B cell (primary cell): ENCODE measurements around the gene GON4L. TPM values are rescaled to one million over a fixed set of nuclear protein-coding genes. Genes with fewer than 3 reads are reported as not detected.
"Not testable (repeated sequence)": the region's sequence is repeated elsewhere in the genome, so short reads cannot be mapped to it uniquely, and the experiment has no call there.

Experiments
- ATAC-seq: fragments of 200-7000 bp; cut with Tn5 transposase; one replicate; pipeline ENCODE4 v1.10.0; 2021; ENCODE audit warnings: low read depth, mild to moderate bottlenecking, moderate number of reproducible peaks, moderate library complexity
- CTCF ChIA-PET: fragments of 350-600 bp; sonication (Branson Sonifier 250); formaldehyde crosslinking; loops from one replicate; lab custom pipeline; 2021; ENCODE audit warnings: antibody characterized with exemption, inconsistent platforms; lab: Charles Lee
- POLR2A ChIA-PET: fragments of 350-600 bp; sonication (Branson Sonifier 250); formaldehyde crosslinking; loops from one replicate; lab custom pipeline; 2021; ENCODE audit warnings: antibody characterized with exemption; lab: Charles Lee
- DNase-seq: peaks from one replicate; pipeline ENCODE4 v3.0.0; 2013
- H2AFZ ChIP-seq: 2 replicates; pipeline ENCODE4 v1.6.1; 2012; ENCODE audit warnings: mild to moderate bottlenecking, low read depth, low read length; ENCODE audit not compliant: insufficient read depth, poor library complexity, severe bottlenecking
- H3K27ac ChIP-seq, 2 donors: 1 replicate in 1 of 2; 2 replicates in 1 of 2; pipeline ENCODE4 v1.5.1; 2012 to 2013; ENCODE audit warnings: low read length in 2 of 2, mild to moderate bottlenecking in 2 of 2, moderate library complexity in 1 of 2
- H3K27me3 ChIP-seq, 4 experiments: fragments of 200-600 bp in 1 of 4; sonication (generic) in 1 of 4; replicated peaks in 1 of 4; 1 replicate in 2 of 4; 2 replicates in 2 of 4; pipeline versions ENCODE4 v1.6.1 to v1.7.0; 2013 to 2016; ENCODE audit warnings: low read length in 3 of 4, mild to moderate bottlenecking in 2 of 4, mixed read lengths in 1 of 4, moderate library complexity in 1 of 4; ENCODE audit not compliant: insufficient read depth in 4 of 4, control insufficient read depth in 3 of 4; ENCODE audit errors: control extremely low read depth in 1 of 4
- H3K36me3 ChIP-seq, 2 experiments: replicated peaks in 1 of 2; 1 replicate in 1 of 2; 2 replicates in 1 of 2; pipeline versions ENCODE4 v1.6.1 to v1.7.1; 2013; ENCODE audit warnings: low read length in 1 of 2; ENCODE audit not compliant: insufficient read depth in 2 of 2, control insufficient read depth in 1 of 2; ENCODE audit errors: control extremely low read depth in 1 of 2, extremely low read depth in 1 of 2
- H3K4me1 ChIP-seq, 2 donors: fragments of 200-600 bp in 1 of 2; sonication (generic) in 1 of 2; 1 replicate in 1 of 2; 2 replicates in 1 of 2; pipeline versions ENCODE4 v1.5.1 to v1.6.1; 2013 to 2017; ENCODE audit warnings: low read length in 2 of 2; ENCODE audit not compliant: control insufficient read depth in 2 of 2, insufficient read depth in 2 of 2
- H3K4me2 ChIP-seq: replicated peaks from 2 replicates; pipeline ENCODE3; 2012; ENCODE audit warnings: mild to moderate bottlenecking, low read depth, low read length; ENCODE audit not compliant: poor library complexity, severe bottlenecking
- H3K4me3 ChIP-seq, 5 experiments: fragments of 200-600 bp in 1 of 5; sonication (generic) in 1 of 5; 1 replicate in 3 of 5; 2 replicates in 2 of 5; pipeline versions ENCODE4 v1.5.1 to v1.7.0; 2011 to 2016; ENCODE audit warnings: low read length in 4 of 5, mild to moderate bottlenecking in 4 of 5, low read depth in 2 of 5, control low read depth in 1 of 5, moderate library complexity in 1 of 5; ENCODE audit not compliant: insufficient read depth in 1 of 5; ENCODE audit errors: control extremely low read depth in 1 of 5, extremely low read depth in 1 of 5
- H3K79me2 ChIP-seq: fragments of 200-600 bp; sonication (generic); one replicate; pipeline ENCODE4 v1.6.0; 2016; ENCODE audit warnings: low read length; ENCODE audit not compliant: control insufficient read depth, insufficient read depth
- H3K9ac ChIP-seq: fragments of 200-600 bp; sonication (generic); 2 replicates; pipeline ENCODE4 v1.6.1; 2017; ENCODE audit warnings: mild to moderate bottlenecking, low read length, moderate library complexity
- H3K9me3 ChIP-seq, 3 donors: one replicate each; pipeline versions ENCODE4 v1.6.1 to v1.7.1; 2013; ENCODE audit warnings: low read length in 2 of 3; ENCODE audit not compliant: control insufficient read depth in 2 of 3, insufficient read depth in 1 of 3; ENCODE audit errors: control extremely low read depth in 1 of 3
- H4K20me1 ChIP-seq: 2 replicates; pipeline ENCODE4 v1.6.0; 2012; ENCODE audit warnings: mild to moderate bottlenecking, low read length; ENCODE audit not compliant: insufficient read depth, control insufficient read depth, poor library complexity, severe bottlenecking
- H3K27ac Mint-ChIP-seq: one replicate; pipeline ENCODE4 v1.8.0; 2021; ENCODE audit warnings: mixed read lengths
- H3K27me3 Mint-ChIP-seq: one replicate; pipeline ENCODE4 v1.8.0; 2021; ENCODE audit warnings: mixed read lengths
- H3K4me1 Mint-ChIP-seq: one replicate; pipeline ENCODE4 v1.8.0; 2021; ENCODE audit warnings: mixed read lengths
- H3K4me3 Mint-ChIP-seq: one replicate; pipeline ENCODE4 v1.8.0; 2021; ENCODE audit warnings: mixed read lengths
- H3K9me3 Mint-ChIP-seq: one replicate; pipeline ENCODE4 v1.8.0; 2022; ENCODE audit warnings: mixed read lengths; ENCODE audit not compliant: insufficient read depth
- CTCF ChIP-seq: fragments of 200-600 bp; IDR thresholded peaks from one replicate; pipeline ENCODE4 v1.8.0; 2022; ENCODE audit warnings: antibody characterized with exemption, mild to moderate bottlenecking
- EZH2 ChIP-seq: IDR thresholded peaks from 2 replicates; pipeline ENCODE4 v1.6.1; 2012; ENCODE audit warnings: borderline replicate concordance, low read depth, mild to moderate bottlenecking, moderate library complexity, low read length; ENCODE audit not compliant: insufficient read depth, poor library complexity, severe bottlenecking
- WGBS: methylation state at CpG from one replicate; pipeline ENCODE4 v1.1.5; 2013; ENCODE audit warnings: missing lambda C conversion rate; ENCODE audit not compliant: insufficient coverage; 5-methylcytosine and 5-hydroxymethylcytosine counted together
- intact Hi-C: fragments of 100-400 bp; cut with micrococcal nuclease; formaldehyde crosslinking; loops from one replicate; pipeline ENCODE4 v1.10.0; 2022
- polyA plus RNA-seq: library from polyadenylated mRNA; depleted of rRNA; stranded (reverse); fragments of >200 nt; gene quantifications from 2 replicates; pipeline ENCODE4 v1.2.3, GENCODE V29; 2012
- total RNA-seq, 2 donors: library from RNA; stranded (reverse); fragments of 120-200 nt in 1 of 2; gene quantifications; 1 replicate in 1 of 2; 2 replicates in 1 of 2; pipeline versions ENCODE4 v1.2.3 to v1.2.4, GENCODE V29; 2013 to 2022

Gene GON4L
- total and polyA plus RNA-seq, 2 donors (not counting 1 experiment from before 2014, with no cell fraction given): 54.4 to 127 TPM

GRCh38 chr1:155725142-155725541 is 131.9 kb downstream of the GON4L start:
- H3K27ac Mint-ChIP-seq: no peak overlapping the region
- TF ChIP-seq EZH2 (no peak), CTCF (no peak)
- Histone ChIP-seq H3K4me2 (no peak overlapping the region), H2AFZ (no peak overlapping the region), H3K9ac (no peak overlapping the region), H3K27ac (no peak overlapping the region), H3K27me3 (no peaks in the 10 kb centered on the region), H3K36me3 (peaks cover 3 to 25% of the 10 kb centered on the region in 2 experiments), H4K20me1 (no peaks in the 10 kb centered on the region), H3K9me3 (no peaks in the 10 kb centered on the region), H3K4me3 (no peak overlapping the region), H3K79me2 (peaks cover 4% of the 10 kb centered on the region), H3K4me1 (no peaks in the 10 kb centered on the region)
- ChIA-PET POLR2A (no interaction called here), CTCF (interaction anchor here (1.4 kb wide), 1 partner anchor 20 kb away, joined by 3 read pairs; no protein-coding TSS in a partner anchor)
- no peaks in the 10 kb centered on the region for H3K9me3 Mint-ChIP-seq
- 100% methylated on average over 2 of the region's 3 CpGs for WGBS
- no peaks in the 10 kb centered on the region for H3K27me3 Mint-ChIP-seq
- intact Hi-C loops: no loop called here
- ATAC-seq (no peak), DNase-seq (no peak)
- H3K4me1 Mint-ChIP-seq: no peaks in the 10 kb centered on the region
- no peak overlapping the region for H3K4me3 Mint-ChIP-seq

- H3K27ac Mint-ChIP-seq: no peak overlapping the region
- H4K20me1 ChIP-seq: no peaks in the 10 kb centered on the region
- H3K4me1 Mint-ChIP-seq: peaks cover 16% of the 10 kb centered on the region
- H3K4me2 ChIP-seq: no peak overlapping the region
- intact Hi-C loops: no loop called here
- no peak overlapping the region for H2AFZ ChIP-seq
- TF ChIP-seq CTCF (no peak), EZH2 (no peak)
- H3K4me3 Mint-ChIP-seq: no peak overlapping the region
- H3K4me3 ChIP-seq: no peak overlapping the region
- H3K9me3 ChIP-seq: no peaks in the 10 kb centered on the region
- no peaks in the 10 kb centered on the region for H3K27me3 Mint-ChIP-seq
- peaks cover 9 to 12% of the 10 kb centered on the region in 2 donors for H3K4me1 ChIP-seq
- H3K9me3 Mint-ChIP-seq: no peaks in the 10 kb centered on the region
- H3K27ac ChIP-seq: no peak overlapping the region
- no peak for DNase-seq
- H3K27me3 ChIP-seq: no peaks in the 10 kb centered on the region
- CTCF ChIA-PET: no interaction called here
- POLR2A ChIA-PET: no interaction called here
- no peak overlapping the region for H3K9ac ChIP-seq
- H3K79me2 ChIP-seq: peaks cover 14% of the 10 kb centered on the region
- ATAC-seq: no peak
- peaks cover 0 to 17% of the 10 kb centered on the region in 2 experiments for H3K36me3 ChIP-seq
- 100% methylated on average over 3 of the region's 4 CpGs for WGBS
Observed at GRCh38 chr1:155719703-155720102, 137.3 kb downstream of the GON4L start.

- intact Hi-C loops, H3K9me3 ChIP-seq, H2AFZ ChIP-seq, H3K27ac Mint-ChIP-seq, ATAC-seq, H3K9me3 Mint-ChIP-seq, POLR2A ChIA-PET, H3K4me3 ChIP-seq, H3K9ac ChIP-seq, H3K27me3 ChIP-seq, H3K27ac ChIP-seq, H3K27me3 Mint-ChIP-seq, H4K20me1 ChIP-seq, H3K4me3 Mint-ChIP-seq, DNase-seq, H3K4me2 ChIP-seq: not testable (repeated sequence)
- 97% methylated on average over 4 of the region's 6 CpGs for WGBS
- peaks cover 16% of the 10 kb centered on the region for H3K4me1 Mint-ChIP-seq
- Histone ChIP-seq H3K4me1 (peaks cover 9 to 12% of the 10 kb centered on the region in 2 donors), H3K36me3 (peaks cover 0 to 17% of the 10 kb centered on the region in 2 experiments), H3K79me2 (peaks cover 20% of the 10 kb centered on the region)
- CTCF ChIA-PET: interaction anchor here (0.6 kb wide), 1 partner anchor 306 kb away, joined by 3 read pairs; no protein-coding TSS in a partner anchor
Observed at GRCh38 chr1:155718524-155719115, 138.4 kb downstream of the GON4L start.
